GM23338 (cell line): Measurements from ENCODE around the gene USP32. TPM values are rescaled to one million over a fixed set of nuclear protein-coding genes. Genes with fewer than 3 reads are reported as not detected.

Experiments used
- ATAC-seq: fragments of 200-7000 bp; cut with Tn5 transposase; 3 replicates; pipeline ENCODE4 v1.9.1; 2020
- DNase-seq: peaks from one replicate; pipeline ENCODE4 v3.0.0-alpha.2; 2015; ENCODE audit warnings: low spot score
- H2AFZ ChIP-seq: fragments of 200-600 bp; sonication (generic); 2 replicates; pipeline ENCODE4 v1.8.0; 2016; ENCODE audit warnings: antibody characterized with exemption, mild to moderate bottlenecking, moderate library complexity
- H3F3A ChIP-seq: fragments of 200-600 bp; sonication (generic); replicated peaks from 2 replicates; pipeline ENCODE4 v1.8.0; 2017; ENCODE audit warnings: antibody characterized with exemption, mixed run types, low read depth
- H3K27ac ChIP-seq: fragments of 200-600 bp; sonication (generic); 2 replicates; pipeline ENCODE4 v1.6.1; 2016; ENCODE audit warnings: low read depth
- H3K27me3 ChIP-seq: fragments of 200-600 bp; sonication (generic); 2 replicates; pipeline ENCODE4 v1.8.0; 2016; ENCODE audit warnings: mild to moderate bottlenecking, mixed run types, moderate library complexity; ENCODE audit not compliant: insufficient read depth
- H3K36me3 ChIP-seq: fragments of 200-600 bp; sonication (generic); 2 replicates; pipeline ENCODE4 v1.8.0; 2016; ENCODE audit warnings: mild to moderate bottlenecking; ENCODE audit not compliant: insufficient read depth
- H3K4me1 ChIP-seq: fragments of 200-600 bp; sonication (generic); 2 replicates; pipeline ENCODE4 v1.8.0; 2016; ENCODE audit warnings: mild to moderate bottlenecking, moderate library complexity; ENCODE audit not compliant: insufficient read depth
- H3K4me2 ChIP-seq: fragments of 200-600 bp; sonication (generic); 2 replicates; pipeline ENCODE4 v1.7.1; 2017; ENCODE audit warnings: mixed run types
- H3K4me3 ChIP-seq: fragments of 200-600 bp; sonication (generic); 2 replicates; pipeline ENCODE4 v1.6.1; 2016; ENCODE audit warnings: mixed run types
- H3K79me2 ChIP-seq: fragments of 200-600 bp; sonication (generic); replicated peaks from 2 replicates; pipeline ENCODE4 v1.8.0; 2017; ENCODE audit warnings: mild to moderate bottlenecking; ENCODE audit not compliant: insufficient read depth
- H3K9me2 ChIP-seq: fragments of 200-600 bp; sonication (generic); 2 replicates; pipeline ENCODE4 v1.8.0; 2017; ENCODE audit not compliant: insufficient read depth
- H4K20me1 ChIP-seq: fragments of 200-600 bp; sonication (generic); replicated peaks from 2 replicates; pipeline ENCODE4 v1.8.0; 2017; ENCODE audit warnings: mild to moderate bottlenecking; ENCODE audit not compliant: insufficient read depth
- H3K27ac Mint-ChIP-seq: 2 replicates; pipeline ENCODE4 v1.8.0; 2020; ENCODE audit warnings: inconsistent platforms, mild to moderate bottlenecking, moderate library complexity, mixed read lengths
- H3K27me3 Mint-ChIP-seq: 3 replicates; pipeline ENCODE4 v1.8.0; 2022; ENCODE audit warnings: low read depth, mild to moderate bottlenecking, moderate library complexity, mixed read lengths, inconsistent platforms; ENCODE audit not compliant: insufficient read depth, poor library complexity
- H3K36me3 Mint-ChIP-seq: 3 replicates; pipeline ENCODE4 v1.8.0; 2021; ENCODE audit warnings: low read depth, mild to moderate bottlenecking, inconsistent platforms, moderate library complexity, mixed read lengths
- H3K4me1 Mint-ChIP-seq: 3 replicates; pipeline ENCODE4 v1.8.0; 2020; ENCODE audit warnings: mild to moderate bottlenecking, inconsistent platforms, mixed read lengths
- H3K4me3 Mint-ChIP-seq: 3 replicates; pipeline ENCODE4 v1.8.0; 2021; ENCODE audit warnings: moderate library complexity, mild to moderate bottlenecking, inconsistent platforms, mixed read lengths
- H3K9me3 Mint-ChIP-seq: 3 replicates; pipeline ENCODE4 v1.8.0; 2020; ENCODE audit warnings: moderate library complexity, mild to moderate bottlenecking, inconsistent platforms, mixed read lengths
- CREB1 ChIP-seq: fragments of 250-450 bp; sonication (Bioruptor Pico); IDR thresholded peaks from 2 replicates; pipeline ENCODE4 v1.5.0; 2020; ENCODE audit warnings: low read depth, mild to moderate bottlenecking, moderate library complexity
- CTCF ChIP-seq, 2 experiments: fragments of 200-600 bp in 1 of 2; sonication (generic) in 1 of 2; conservative IDR thresholded peaks; 2 replicates each; pipeline versions ENCODE4 v1.5.1 to v1.6.1; 2016 to 2017; ENCODE audit warnings: antibody characterized with exemption in 2 of 2, low read depth in 2 of 2, mild to moderate bottlenecking in 2 of 2, moderate library complexity in 1 of 2
- ETS1 ChIP-seq: IDR thresholded peaks from 2 replicates; pipeline ENCODE4 v1.6.1; 2016; ENCODE audit warnings: antibody characterized with exemption
- EZH2 ChIP-seq: fragments of 200-600 bp; sonication (generic); IDR thresholded peaks from one replicate; pipeline ENCODE4 v1.8.0; 2017; ENCODE audit warnings: antibody characterized with exemption, mild to moderate bottlenecking, low read depth; ENCODE audit not compliant: unreplicated experiment
- EZH2phosphoT487 ChIP-seq: fragments of 200-600 bp; sonication (generic); IDR thresholded peaks from one replicate; pipeline ENCODE4 v1.8.1; 2018; ENCODE audit warnings: antibody characterized with exemption; ENCODE audit not compliant: unreplicated experiment
- JUNB ChIP-seq: IDR thresholded peaks from one replicate; pipeline ENCODE4 v1.6.1; 2016; ENCODE audit warnings: antibody characterized with exemption; ENCODE audit not compliant: unreplicated experiment
- NANOG ChIP-seq: IDR thresholded peaks from 2 replicates; pipeline ENCODE4 v1.6.1; 2016; ENCODE audit warnings: antibody characterized with exemption, borderline replicate concordance
- POLR2AphosphoS5 ChIP-seq: IDR thresholded peaks from 2 replicates; pipeline ENCODE4 v1.6.1; 2016; ENCODE audit warnings: antibody characterized with exemption, low read depth
- REST ChIP-seq: IDR thresholded peaks from one replicate; pipeline ENCODE4 v1.6.1; 2018; ENCODE audit warnings: antibody characterized with exemption; ENCODE audit not compliant: unreplicated experiment
- STAT1 ChIP-seq: IDR thresholded peaks from one replicate; pipeline ENCODE4 v1.6.1; 2016; ENCODE audit warnings: antibody characterized with exemption; ENCODE audit not compliant: unreplicated experiment
- ZNF114 ChIP-seq: fragments of 250-450 bp; sonication (Bioruptor Pico); IDR thresholded peaks from 2 replicates; pipeline ENCODE4 v1.5.0; 2020; ENCODE audit warnings: mild to moderate bottlenecking, moderate library complexity
- ZNF331 ChIP-seq: fragments of 250-450 bp; sonication (Bioruptor Pico); IDR thresholded peaks from 2 replicates; pipeline ENCODE4 v1.5.0; 2020; ENCODE audit warnings: low read depth, mild to moderate bottlenecking, moderate library complexity
- ZNF462 ChIP-seq: fragments of 250-450 bp; sonication (Bioruptor Pico); IDR thresholded peaks from 2 replicates; pipeline ENCODE4 v1.5.0; 2020; ENCODE audit warnings: mild to moderate bottlenecking, moderate library complexity
- polyA plus RNA-seq: library from polyadenylated mRNA; unstranded; fragments of >200 nt; fragmentation: Nextera tagmentation; extraction: Ambion mirVana; gene quantifications from 2 replicates; pipeline ENCODE4 v1.2.1, GENCODE V29; 2016
- total RNA-seq: library from RNA; depleted of rRNA; stranded (reverse); fragments of >200 nt; shearing (Covaris generic); gene quantifications from 2 replicates; pipeline ENCODE4 v1.2.3, GENCODE V29; 2014

Gene USP32
- total and polyA plus RNA-seq, 2 experiments from 2014 or later = 43.6 to 129 TPM

GRCh38 chr17:60248618-60249289, 143.2 kb downstream of the USP32 start:
- Histone ChIP-seq H3K4me1 (no peaks in the 10 kb centered on the region), H3K9me2 (no peaks in the 10 kb centered on the region), H3K27ac (no peak overlapping the region; the same call in 1 of the 2 replicates), H3F3A (no peaks in the 10 kb centered on the region), H3K4me3 (no peak overlapping the region), H3K36me3 (peaks cover 8% of the 10 kb centered on the region; the same call in 1 of the 2 replicates), H3K27me3 (no peaks in the 10 kb centered on the region), H4K20me1 (no peaks in the 10 kb centered on the region; the same call in 1 of the 2 replicates), H2AFZ (no peak overlapping the region), H3K4me2 (no peak overlapping the region), H3K79me2 (no peaks in the 10 kb centered on the region)
- TF ChIP-seq ETS1 = no peak
- no peak for TF ChIP-seq CREB1
- TF ChIP-seq NANOG = no peak
- TF ChIP-seq ZNF462 (CRISPR knock-in tag) = no peak
- no peak for TF ChIP-seq JUNB
- no peak for TF ChIP-seq EZH2
- no peak for TF ChIP-seq EZH2phosphoT487
- TF ChIP-seq CTCF (conservative IDR thresholded peaks at IDR 0.05; ENCODE audit: low read depth in 2 of 2) = no peak
- TF ChIP-seq ZNF331 (CRISPR knock-in tag) = no peak
- TF ChIP-seq STAT1 = no peak
- no peak for TF ChIP-seq ZNF114 (CRISPR knock-in tag)
- no peak for TF ChIP-seq POLR2AphosphoS5
- TF ChIP-seq REST = no peak
- Mint-ChIP-seq H3K27ac (no peak overlapping the region), H3K4me1 (no peaks in the 10 kb centered on the region), H3K36me3 (peaks cover 38% of the 10 kb centered on the region), H3K27me3 (peaks cover 2% of the 10 kb centered on the region), H3K9me3 (no peaks in the 10 kb centered on the region), H3K4me3 (no peak overlapping the region)
- ATAC-seq = no peak
- DNase-seq = no peak
